Fibroblast of lung (primary cell): ENCODE data around the gene POFUT2. TPM values are rescaled to one million over a fixed set of nuclear protein-coding genes. Genes with fewer than 3 reads are reported as not detected.

Source experiments
- DNase-seq, 2 donors: peaks; one replicate each; pipeline versions ENCODE4 v3.0.0 to v3.0.0-alpha.2; 2010; ENCODE audit warnings: low read depth in 2 of 2
- H2AFZ ChIP-seq: 2 replicates; pipeline ENCODE4 v1.5.1; 2012; ENCODE audit warnings: low read length, control low read depth, inconsistent platforms
- H3K27ac ChIP-seq: 2 replicates; pipeline ENCODE4 v1.5.1; 2011; ENCODE audit warnings: low read length, control low read depth; ENCODE audit not compliant: insufficient read depth
- H3K27me3 ChIP-seq: 2 replicates; pipeline ENCODE4 v1.5.1; 2011; ENCODE audit warnings: mild to moderate bottlenecking, low read length; ENCODE audit not compliant: control insufficient read depth, insufficient read depth
- H3K36me3 ChIP-seq: 2 replicates; pipeline ENCODE4 v1.5.1; 2011; ENCODE audit warnings: low read length; ENCODE audit not compliant: control insufficient read depth, insufficient read depth
- H3K4me1 ChIP-seq: 2 replicates; pipeline ENCODE4 v1.5.1; 2011; ENCODE audit warnings: low read length; ENCODE audit not compliant: control insufficient read depth, insufficient read depth; ENCODE audit errors: extremely low read depth
- H3K4me2 ChIP-seq: 2 replicates; pipeline ENCODE4 v1.5.1; 2011; ENCODE audit warnings: low read length, control low read depth; ENCODE audit not compliant: insufficient read depth; ENCODE audit errors: extremely low read depth
- H3K4me3 ChIP-seq, 4 experiments: fragments of 200-600 bp in 1 of 4; sonication (generic) in 1 of 4; replicated peaks in 1 of 4; 2 replicates each; pipeline ENCODE4 v1.5.1; 2011 to 2016; ENCODE audit warnings: low read length in 4 of 4, low read depth in 3 of 4, mild to moderate bottlenecking in 3 of 4, control low read depth in 2 of 4, inconsistent platforms in 1 of 4, mixed read lengths in 1 of 4; ENCODE audit not compliant: insufficient read depth in 1 of 4; ENCODE audit errors: control extremely low read depth in 1 of 4
- H3K79me2 ChIP-seq: 2 replicates; pipeline ENCODE4 v1.5.1; 2012; ENCODE audit warnings: mild to moderate bottlenecking, low read length, inconsistent platforms; ENCODE audit not compliant: control insufficient read depth, insufficient read depth
- H3K9ac ChIP-seq: 2 replicates; pipeline ENCODE4 v1.5.1; 2011; ENCODE audit warnings: mild to moderate bottlenecking, low read length, control low read depth; ENCODE audit not compliant: insufficient read depth
- H3K9me3 ChIP-seq: 2 replicates; pipeline ENCODE4 v1.5.1; 2012; ENCODE audit warnings: low read depth, low read length; ENCODE audit not compliant: control insufficient read depth, insufficient read depth
- H4K20me1 ChIP-seq: 2 replicates; pipeline ENCODE4 v1.5.1; 2011; ENCODE audit warnings: low read length; ENCODE audit not compliant: control insufficient read depth, insufficient read depth; ENCODE audit errors: extremely low read depth
- CTCF ChIP-seq, 2 donors: IDR thresholded peaks in 1 of 2; conservative IDR thresholded peaks in 1 of 2; 1 replicate in 1 of 2; 2 replicates in 1 of 2; pipeline ENCODE4 v1.5.1; 2011 to 2012; ENCODE audit warnings: low read length in 2 of 2, control low read depth in 1 of 2, inconsistent platforms in 1 of 2, low read depth in 1 of 2, mild to moderate bottlenecking in 1 of 2
- EZH2 ChIP-seq: IDR thresholded peaks from 2 replicates; pipeline ENCODE4 v1.5.1; 2012; ENCODE audit warnings: low read length, control low read depth, mild to moderate bottlenecking; ENCODE audit errors: missing control alignments
- polyA plus RNA-seq, 2 donors: library from polyadenylated mRNA; depleted of rRNA in 1 of 2; stranded (reverse) in 1 of 2; unstranded in 1 of 2; fragments of >200 nt; gene quantifications; 2 replicates each; pipeline ENCODE4 v1.2.1, GENCODE V29; 2011 to 2012; ENCODE audit warnings: missing spikeins in 1 of 2
- total RNA-seq: library from RNA; depleted of rRNA; stranded (reverse); fragments of >200 nt; gene quantifications from 2 replicates; pipeline ENCODE4 v1.2.1, GENCODE V29; 2014

The POFUT2 gene
- total and polyA plus RNA-seq, 2 donors (not counting 1 experiment from before 2014, with no cell fraction given) = 56.0 to 60.3 TPM

- Histone ChIP-seq H3K9me3 (no peaks in the 10 kb centered on the region), H3K4me1 (no peaks in the 10 kb centered on the region), H3K27ac (no peak overlapping the region), H3K36me3 (peaks cover 37% of the 10 kb centered on the region), H4K20me1 (no peaks in the 10 kb centered on the region), H2AFZ (no peak overlapping the region), H3K4me2 (no peak overlapping the region), H3K4me3 (no peak overlapping the region), H3K79me2 (peaks cover 13% of the 10 kb centered on the region), H3K9ac (no peak overlapping the region), H3K27me3 (no peaks in the 10 kb centered on the region)
- TF ChIP-seq EZH2 (no peak), CTCF (conservative IDR thresholded peaks at IDR 0.05 in 1 of 2, IDR thresholded peaks at IDR 0.05 in 1 of 2; ENCODE audit: low read depth in 1 of 2, low read length in 2 of 2) (no peak)
- no peak for DNase-seq
Observed at GRCh38 chr21:45277101-45278045, 10.3 kb downstream of the POFUT2 start.

GRCh38 chr21:45276596-45276995 lies 11.1 kb downstream of the POFUT2 start:
- TF ChIP-seq CTCF (conservative IDR thresholded peaks at IDR 0.05 in 1 of 2, IDR thresholded peaks at IDR 0.05 in 1 of 2; ENCODE audit: low read depth in 1 of 2, low read length in 2 of 2) (no peak), EZH2 (no peak)
- Histone ChIP-seq H3K4me2 (no peak overlapping the region), H3K4me3 (no peak overlapping the region), H3K9ac (no peak overlapping the region), H3K27ac (no peak overlapping the region), H3K27me3 (no peaks in the 10 kb centered on the region), H2AFZ (no peak overlapping the region), H3K36me3 (peaks cover 29% of the 10 kb centered on the region), H3K9me3 (no peaks in the 10 kb centered on the region), H4K20me1 (no peaks in the 10 kb centered on the region), H3K79me2 (peaks cover 13% of the 10 kb centered on the region), H3K4me1 (no peaks in the 10 kb centered on the region)
- DNase-seq = no peak

GRCh38 chr21:45270306-45270821 lies 17.3 kb downstream of the POFUT2 start:
- Histone ChIP-seq H3K79me2 (peaks cover 16% of the 10 kb centered on the region), H3K4me1 (no peaks in the 10 kb centered on the region), H3K27ac (no peak overlapping the region), H2AFZ (no peak overlapping the region), H3K9ac (no peak overlapping the region), H4K20me1 (no peaks in the 10 kb centered on the region), H3K4me2 (no peak overlapping the region), H3K9me3 (no peaks in the 10 kb centered on the region), H3K27me3 (no peaks in the 10 kb centered on the region), H3K4me3 (no peak overlapping the region), H3K36me3 (peaks cover 15% of the 10 kb centered on the region)
- TF ChIP-seq CTCF (conservative IDR thresholded peaks at IDR 0.05 in 1 of 2, IDR thresholded peaks at IDR 0.05 in 1 of 2; ENCODE audit: low read depth in 1 of 2, low read length in 2 of 2) = peak in 1 of 2 donors; percentile 38
- no peak for TF ChIP-seq EZH2
- DNase-seq = no peak
